ENCODE data around the gene LMBR1L. TPM values are rescaled to one million over a fixed set of nuclear protein-coding genes. Genes with fewer than 3 reads are reported as not detected.

The LMBR1L gene
- total and polyA plus RNA-seq, 8 donors: 12.9 to 76.5 (median 22.7) TPM

GRCh38 chr12:49133590-49133989 lies 22.9 kb upstream of the LMBR1L start:
- Histone ChIP-seq H3K27me3 (no peaks in the 10 kb centered on the region), H3K27ac (no peak overlapping the region), H3K9me3 (no peaks in the 10 kb centered on the region), H3K4me1 (peaks cover 0 to 24% (median 19%) of the 10 kb centered on the region in 3 donors), H3K4me3 (no peak overlapping the region), H3K36me3 (peaks cover 4 to 11% (median 9%) of the 10 kb centered on the region in 3 donors)
- intact Hi-C loops (cut with DNase I): no loop called here
- DNase-seq: no peak
- TF ChIP-seq CTCF (IDR thresholded peaks at IDR 0.05): no peak
- 89% methylated on average over 10 of the region's 10 CpGs for WGBS, 2 donors
- no peak for FAIRE-seq
- no peak for ATAC-seq

- no peak overlapping the region for H3K27ac ChIP-seq
- no peak for FAIRE-seq
These were observed 22.4 kb upstream of the LMBR1L start for GRCh38 chr12:49133014-49133413.

GRCh38 chr12:49131894-49132461 lies 21.3 kb upstream of the LMBR1L start:
- no peak for FAIRE-seq
- DNase-seq: no peak
- Histone ChIP-seq H3K27me3 (no peaks in the 10 kb centered on the region), H3K36me3 (peaks cover 4 to 11% (median 9%) of the 10 kb centered on the region in 3 donors), H3K27ac (peak overlapping the region; percentile 96 to 99 (median 98)), H3K4me3 (peak overlapping the region; percentile 20 to 99 (median 86)), H3K9me3 (no peaks in the 10 kb centered on the region), H3K4me1 (peaks cover 0 to 24% (median 19%) of the 10 kb centered on the region in 3 donors)
- intact Hi-C loops (cut with DNase I): no loop called here
- 27 to 29% methylated on average over 9 of the region's 9 CpGs for WGBS, 2 donors
- no peak for TF ChIP-seq CTCF (IDR thresholded peaks at IDR 0.05)
- no peak for ATAC-seq

More at GRCh38 chr12:49133014-49133413, 22.4 kb upstream of the LMBR1L start:
- DNase-seq (no peak), ATAC-seq (no peak)
- Histone ChIP-seq H3K9me3 (no peaks in the 10 kb centered on the region), H3K4me1 (peaks cover 0 to 24% (median 19%) of the 10 kb centered on the region in 3 donors), H3K4me3 (no peak overlapping the region), H3K36me3 (peaks cover 4 to 11% (median 9%) of the 10 kb centered on the region in 3 donors), H3K27me3 (no peaks in the 10 kb centered on the region)
- intact Hi-C loops (cut with DNase I): no loop called here
- WGBS, 2 donors: 60 to 63% methylated on average over 5 of the region's 5 CpGs
- TF ChIP-seq CTCF (IDR thresholded peaks at IDR 0.05): no peak

GRCh38 chr12:49131051-49131893 lies 20.6 kb upstream of the LMBR1L start, which contains the start of gene TUBA1B:
Gene TUBA1B (minus strand): TSS chr12:49131395. CDS start chr12:49131300, 95 bp downstream.
- Histone ChIP-seq H3K36me3 (peaks cover 4 to 11% (median 9%) of the 10 kb centered on the region in 3 donors), H3K27me3 (no peaks in the 10 kb centered on the region), H3K4me1 (peaks cover 0 to 24% (median 19%) of the 10 kb centered on the region in 3 donors), H3K27ac (peak within 1 kb of the TSS; percentile 96 to 99 (median 98)), H3K4me3 (peak within 1 kb of the TSS; percentile 84 to 99 (median 94)), H3K9me3 (no peaks in the 10 kb centered on the region)
- 1% methylated on average over 69 to 79 of the region's 79 CpGs for WGBS, 2 donors
- intact Hi-C loops (cut with DNase I): no loop called here
- DNase-seq (peak; percentile 83 to 97 (median 92)), FAIRE-seq (no peak), ATAC-seq (peak; percentile 89 to 95 (median 90))
- no peak for TF ChIP-seq CTCF (IDR thresholded peaks at IDR 0.05)
